ENCODE measurements around the gene KDR. TPM values are rescaled to one million over a fixed set of nuclear protein-coding genes. Genes with fewer than 3 reads are reported as not detected.

KDR gene
- total and polyA plus RNA-seq, 2 donors (not counting 1 experiment from before 2014, with no cell fraction given) = not detected

- Histone ChIP-seq H3K9ac (ENCODE audit: low read length) (no peak overlapping the region), H2AFZ (ENCODE audit: insufficient read depth, low read depth, low read length, poor library complexity, severe bottlenecking) (no peak overlapping the region), H3K4me2 (replicated peaks; ENCODE audit: low read depth, low read length, poor library complexity, severe bottlenecking) (no peak overlapping the region), H3K79me2 (ENCODE audit: control insufficient read depth, insufficient read depth, low read length) (no peaks in the 10 kb centered on the region), H3K27me3 (replicated peaks in 1 of 4; ENCODE audit: control extremely low read depth in 1 of 4, control insufficient read depth in 3 of 4, insufficient read depth in 4 of 4, low read length in 3 of 4) (no peaks in the 10 kb centered on the region), H3K4me1 (ENCODE audit: control insufficient read depth in 2 of 2, insufficient read depth in 2 of 2, low read length in 2 of 2) (no peaks in the 10 kb centered on the region), H3K4me3 (ENCODE audit: control extremely low read depth in 1 of 5, extremely low read depth in 1 of 5, insufficient read depth in 1 of 5, low read depth in 2 of 5, low read length in 4 of 5) (no peak overlapping the region), H3K36me3 (replicated peaks in 1 of 2; ENCODE audit: control extremely low read depth in 1 of 2, control insufficient read depth in 1 of 2, extremely low read depth in 1 of 2, insufficient read depth in 2 of 2, low read length in 1 of 2) (no peaks in the 10 kb centered on the region), H3K9me3 (ENCODE audit: control extremely low read depth in 1 of 3, control insufficient read depth in 2 of 3, insufficient read depth in 1 of 3, low read length in 2 of 3) (no peaks in the 10 kb centered on the region), H4K20me1 (ENCODE audit: control insufficient read depth, insufficient read depth, low read length, poor library complexity, severe bottlenecking) (no peaks in the 10 kb centered on the region), H3K27ac (ENCODE audit: low read length in 2 of 2) (no peak overlapping the region)
- no peak for DNase-seq
- ChIA-PET POLR2A (no interaction called here), CTCF (no interaction called here)
- TF ChIP-seq CTCF (IDR thresholded peaks at IDR 0.05) = no peak
- TF ChIP-seq EZH2 (IDR thresholded peaks at IDR 0.05; ENCODE audit: borderline replicate concordance, insufficient read depth, low read depth, low read length, poor library complexity, severe bottlenecking) = no peak
- intact Hi-C loops (cut with micrococcal nuclease) = no loop called here
- H3K4me1 Mint-ChIP-seq = no peaks in the 10 kb centered on the region
- no peak overlapping the region for H3K4me3 Mint-ChIP-seq
- WGBS (ENCODE audit: insufficient coverage) = no CpG with 5 or more reads among the region's 5 CpGs
- no peaks in the 10 kb centered on the region for H3K9me3 Mint-ChIP-seq (ENCODE audit: insufficient read depth)
- no peak for ATAC-seq (ENCODE audit: low read depth)
- no peaks in the 10 kb centered on the region for H3K27me3 Mint-ChIP-seq
- H3K27ac Mint-ChIP-seq = no peak overlapping the region
Measured at GRCh38 chr4:55075823-55076716, 49.3 kb downstream of the KDR start.

- Histone ChIP-seq H3K9me3 (ENCODE audit: control extremely low read depth in 1 of 3, control insufficient read depth in 2 of 3, insufficient read depth in 1 of 3, low read length in 2 of 3) (no peaks in the 10 kb centered on the region), H3K4me1 (ENCODE audit: control insufficient read depth in 2 of 2, insufficient read depth in 2 of 2, low read length in 2 of 2) (no peaks in the 10 kb centered on the region), H3K27me3 (replicated peaks in 1 of 4; ENCODE audit: control extremely low read depth in 1 of 4, control insufficient read depth in 3 of 4, insufficient read depth in 4 of 4, low read length in 3 of 4) (no peaks in the 10 kb centered on the region), H3K4me3 (ENCODE audit: control extremely low read depth in 1 of 5, extremely low read depth in 1 of 5, insufficient read depth in 1 of 5, low read depth in 2 of 5, low read length in 4 of 5) (no peak overlapping the region), H3K79me2 (ENCODE audit: control insufficient read depth, insufficient read depth, low read length) (no peaks in the 10 kb centered on the region), H4K20me1 (ENCODE audit: control insufficient read depth, insufficient read depth, low read length, poor library complexity, severe bottlenecking) (no peaks in the 10 kb centered on the region), H3K36me3 (replicated peaks in 1 of 2; ENCODE audit: control extremely low read depth in 1 of 2, control insufficient read depth in 1 of 2, extremely low read depth in 1 of 2, insufficient read depth in 2 of 2, low read length in 1 of 2) (no peaks in the 10 kb centered on the region), H3K9ac (ENCODE audit: low read length) (no peak overlapping the region), H2AFZ (ENCODE audit: insufficient read depth, low read depth, low read length, poor library complexity, severe bottlenecking) (no peak overlapping the region), H3K4me2 (replicated peaks; ENCODE audit: low read depth, low read length, poor library complexity, severe bottlenecking) (no peak overlapping the region), H3K27ac (ENCODE audit: low read length in 2 of 2) (no peak overlapping the region)
- H3K27ac Mint-ChIP-seq = no peak overlapping the region
- ChIA-PET CTCF (no interaction called here), POLR2A (no interaction called here)
- DNase-seq (no peak), ATAC-seq (ENCODE audit: low read depth) (no peak)
- TF ChIP-seq CTCF (IDR thresholded peaks at IDR 0.05) = no peak
- TF ChIP-seq EZH2 (IDR thresholded peaks at IDR 0.05; ENCODE audit: borderline replicate concordance, insufficient read depth, low read depth, low read length, poor library complexity, severe bottlenecking) = no peak
- intact Hi-C loops (cut with micrococcal nuclease) = no loop called here
- H3K9me3 Mint-ChIP-seq (ENCODE audit: insufficient read depth) = no peaks in the 10 kb centered on the region
- H3K27me3 Mint-ChIP-seq = no peaks in the 10 kb centered on the region
- WGBS (ENCODE audit: insufficient coverage) = 100% methylated on average over 2 of the region's 3 CpGs
- no peaks in the 10 kb centered on the region for H3K4me1 Mint-ChIP-seq
- H3K4me3 Mint-ChIP-seq = no peak overlapping the region
Measured at GRCh38 chr4:55075376-55075775, 50.0 kb downstream of the KDR start.

All from B cell (primary cell).